ENCODE data around the gene PPEF1. TPM values are rescaled to one million over a fixed set of nuclear protein-coding genes. Genes with fewer than 3 reads are reported as not detected.

PPEF1 gene
- total and polyA plus RNA-seq, 8 donors = 0.31 to 1.0 (median 0.70) TPM

- H3K27me3 ChIP-seq = no peaks in the 10 kb centered on the region
- TF ChIP-seq, protein P1, sequence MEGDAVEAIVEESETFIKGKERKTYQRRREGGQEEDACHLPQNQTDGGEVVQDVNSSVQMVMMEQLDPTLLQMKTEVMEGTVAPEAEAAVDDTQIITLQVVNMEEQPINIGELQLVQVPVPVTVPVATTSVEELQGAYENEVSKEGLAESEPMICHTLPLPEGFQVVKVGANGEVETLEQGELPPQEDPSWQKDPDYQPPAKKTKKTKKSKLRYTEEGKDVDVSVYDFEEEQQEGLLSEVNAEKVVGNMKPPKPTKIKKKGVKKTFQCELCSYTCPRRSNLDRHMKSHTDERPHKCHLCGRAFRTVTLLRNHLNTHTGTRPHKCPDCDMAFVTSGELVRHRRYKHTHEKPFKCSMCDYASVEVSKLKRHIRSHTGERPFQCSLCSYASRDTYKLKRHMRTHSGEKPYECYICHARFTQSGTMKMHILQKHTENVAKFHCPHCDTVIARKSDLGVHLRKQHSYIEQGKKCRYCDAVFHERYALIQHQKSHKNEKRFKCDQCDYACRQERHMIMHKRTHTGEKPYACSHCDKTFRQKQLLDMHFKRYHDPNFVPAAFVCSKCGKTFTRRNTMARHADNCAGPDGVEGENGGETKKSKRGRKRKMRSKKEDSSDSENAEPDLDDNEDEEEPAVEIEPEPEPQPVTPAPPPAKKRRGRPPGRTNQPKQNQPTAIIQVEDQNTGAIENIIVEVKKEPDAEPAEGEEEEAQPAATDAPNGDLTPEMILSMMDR (IDR thresholded peaks at IDR 0.05) = no peak
- H3K4me3 ChIP-seq = no peak overlapping the region
- H3K27ac ChIP-seq = no peak overlapping the region
- DNase-seq (no peak), ATAC-seq (no peak)
- no peaks in the 10 kb centered on the region for H3K4me1 ChIP-seq
- intact Hi-C loops (cut with DNase I) = no loop called here
- H3K9me3 ChIP-seq = no peaks in the 10 kb centered on the region
- no peaks in the 10 kb centered on the region for H3K36me3 ChIP-seq
Observed at GRCh38 chrX:18861511-18861910, 154.1 kb downstream of the PPEF1 start.

DNA sequence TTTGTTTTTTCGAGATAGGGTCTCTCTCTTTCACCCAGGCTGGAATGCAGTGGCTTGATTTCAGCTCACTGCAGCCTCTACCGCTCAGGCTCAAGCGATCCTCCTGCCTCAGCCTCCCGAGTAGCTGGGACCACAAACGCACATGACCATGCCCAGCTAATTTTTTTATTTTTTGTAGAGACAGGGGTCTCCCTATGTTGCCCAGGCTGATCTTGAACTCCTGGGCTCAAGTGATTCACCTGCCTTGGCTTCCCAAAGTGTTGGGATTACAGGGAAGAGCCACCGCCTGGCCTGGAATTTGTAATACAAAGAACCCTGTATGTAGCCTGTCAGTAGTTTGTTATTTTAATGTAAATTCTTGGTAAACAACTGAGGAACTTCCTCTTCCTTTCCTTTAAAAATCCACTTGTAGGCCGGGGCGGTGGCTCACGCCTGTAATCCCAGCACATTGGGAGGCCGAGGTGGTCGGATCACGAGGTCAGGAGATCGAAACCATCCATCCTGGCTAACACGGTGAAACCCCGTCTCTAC, 157.0 kb downstream of the PPEF1 start:
- ATAC-seq (no peak), DNase-seq (no peak)
- H3K9me3 ChIP-seq = no peaks in the 10 kb centered on the region
- no peaks in the 10 kb centered on the region for H3K4me1 ChIP-seq
- H3K27me3 ChIP-seq = no peaks in the 10 kb centered on the region
- intact Hi-C loops (cut with DNase I) = no loop called here
- H3K27ac ChIP-seq = no peak overlapping the region
- no peak overlapping the region for H3K4me3 ChIP-seq
- H3K36me3 ChIP-seq = no peaks in the 10 kb centered on the region
- TF ChIP-seq, protein P1 (IDR thresholded peaks at IDR 0.05) = no peak

DNA sequence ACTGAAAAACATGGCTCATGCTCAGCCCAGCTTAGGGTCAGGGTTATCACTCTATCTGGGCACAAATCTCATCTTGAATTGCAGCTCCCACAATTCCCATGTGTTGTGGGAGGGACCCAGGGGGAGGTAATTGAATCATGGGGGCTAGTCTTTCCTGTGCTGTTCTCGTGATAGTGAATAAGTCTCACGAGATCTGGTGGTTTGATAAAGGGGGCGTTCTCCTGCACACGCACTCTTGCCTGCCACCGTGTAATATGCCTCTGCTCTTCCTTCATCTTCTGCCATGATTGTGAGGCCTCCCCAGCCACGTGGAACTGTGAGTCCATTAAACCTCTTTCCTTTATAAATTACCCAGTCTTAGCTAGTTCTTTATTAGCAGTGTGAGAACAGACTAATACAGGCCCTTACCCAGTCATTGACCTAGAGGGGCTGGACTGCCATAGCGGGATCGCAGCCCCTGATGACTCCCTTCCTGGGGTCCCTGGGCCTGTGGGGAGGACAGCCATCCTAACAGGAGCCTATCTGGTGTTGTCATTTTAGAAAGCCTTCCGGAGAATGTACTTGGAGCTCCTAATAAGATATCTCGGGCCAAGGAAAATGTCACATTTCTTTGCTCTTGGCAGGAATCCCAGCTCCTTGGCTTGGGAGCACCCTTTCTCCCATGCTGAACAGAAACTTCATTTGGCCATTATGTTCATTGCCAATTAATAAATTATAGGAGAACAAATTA, 163.9 kb downstream of the PPEF1 start:
- intact Hi-C loops (cut with DNase I) = no loop called here
- ATAC-seq (no peak), DNase-seq (peak in 1 of 4 donors; percentile 31)
- no peak overlapping the region for H3K4me3 ChIP-seq
- TF ChIP-seq, protein P1 (IDR thresholded peaks at IDR 0.05) = no peak
- H3K4me1 ChIP-seq = no peaks in the 10 kb centered on the region
- no peak overlapping the region for H3K27ac ChIP-seq
- no peaks in the 10 kb centered on the region for H3K27me3 ChIP-seq
- H3K36me3 ChIP-seq = no peaks in the 10 kb centered on the region
- H3K9me3 ChIP-seq = no peaks in the 10 kb centered on the region

GRCh38 chrX:18871970-18872369, 164.5 kb downstream of the PPEF1 start:
- TF ChIP-seq, protein P1 (IDR thresholded peaks at IDR 0.05) = no peak
- H3K36me3 ChIP-seq = no peaks in the 10 kb centered on the region
- no peaks in the 10 kb centered on the region for H3K4me1 ChIP-seq
- no peak for DNase-seq
- no peaks in the 10 kb centered on the region for H3K9me3 ChIP-seq
- no peak for ATAC-seq
- no peaks in the 10 kb centered on the region for H3K27me3 ChIP-seq
- intact Hi-C loops (cut with DNase I) = no loop called here
- no peak overlapping the region for H3K27ac ChIP-seq
- H3K4me3 ChIP-seq = no peak overlapping the region

- TF ChIP-seq, protein P1 (IDR thresholded peaks at IDR 0.05) = no peak
- intact Hi-C loops (cut with DNase I) = no loop called here
- Histone ChIP-seq H3K27ac (no peak overlapping the region), H3K9me3 (no peaks in the 10 kb centered on the region), H3K4me3 (no peak overlapping the region), H3K4me1 (no peaks in the 10 kb centered on the region), H3K36me3 (no peaks in the 10 kb centered on the region), H3K27me3 (no peaks in the 10 kb centered on the region)
- DNase-seq (no peak), ATAC-seq (no peak)
Observed at GRCh38 chrX:18872621-18873020, 165.2 kb downstream of the PPEF1 start.
